HG03354 (cell line): ENCODE data around the gene RUNX1.

Experiments used
- ATAC-seq: cut with Tn5 transposase; IDR thresholded peaks from one replicate; pipeline ENCODE4 v1.9.1; 2021; ENCODE audit warnings: mild to moderate bottlenecking; ENCODE audit not compliant: unreplicated experiment, poor library complexity, severe bottlenecking

Gene RUNX1

DNA sequence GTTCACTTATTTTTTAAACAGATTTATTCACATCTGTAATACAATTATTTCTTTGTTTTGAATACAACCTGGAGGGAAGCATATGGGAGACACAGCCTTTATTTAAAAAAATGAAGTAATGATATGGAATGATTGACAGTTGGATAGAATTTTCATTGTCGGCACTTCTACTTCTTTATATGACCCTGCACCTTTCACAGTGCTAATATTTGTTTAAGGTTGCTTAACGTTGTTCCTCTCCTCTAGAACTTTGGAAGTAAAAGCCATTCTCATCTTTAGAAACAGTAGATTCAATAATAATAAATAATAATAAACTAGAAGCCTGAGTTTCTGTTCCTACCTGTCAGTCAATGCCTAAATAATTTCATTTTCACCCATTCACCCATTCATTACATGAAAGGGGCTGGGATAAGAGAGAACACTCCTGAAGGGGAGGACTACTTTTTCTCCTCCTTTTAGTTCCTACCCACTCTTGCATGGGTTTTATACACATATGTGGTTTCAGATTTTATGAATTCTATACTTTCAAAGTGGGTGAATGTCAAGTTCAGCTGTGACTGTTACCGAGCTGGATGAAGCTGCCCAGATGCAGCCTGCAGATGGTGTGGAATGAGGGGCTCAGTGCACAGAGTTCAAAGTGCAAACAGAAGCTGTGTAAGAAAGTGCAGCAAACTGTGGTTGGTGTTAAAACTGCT is 9.4 kb downstream of the RUNX1 start:
- no peak for ATAC-seq

- no peak for ATAC-seq
Measured at GRCh38 chr21:35038772-35039319, 10.3 kb downstream of the RUNX1 start.

DNA sequence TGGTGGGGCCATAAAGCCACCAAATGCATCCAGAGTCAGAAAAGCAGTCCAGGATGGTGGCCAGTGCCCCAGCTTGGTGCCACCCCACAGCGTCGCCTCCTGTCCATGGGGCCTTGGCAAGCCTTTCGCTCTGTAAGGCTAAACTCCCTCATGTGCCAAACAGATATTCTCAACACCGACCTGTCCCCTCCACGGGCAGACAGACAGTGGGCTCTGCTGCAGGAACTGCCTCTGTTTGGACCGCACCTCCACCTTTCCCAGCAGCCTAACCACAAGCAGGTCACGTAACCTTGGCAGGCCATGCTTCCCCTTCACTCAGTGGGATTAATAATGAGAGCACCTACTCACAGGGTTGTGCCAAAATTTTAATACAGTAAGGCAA is 11.7 kb downstream of the RUNX1 start:
- no peak for ATAC-seq

DNA sequence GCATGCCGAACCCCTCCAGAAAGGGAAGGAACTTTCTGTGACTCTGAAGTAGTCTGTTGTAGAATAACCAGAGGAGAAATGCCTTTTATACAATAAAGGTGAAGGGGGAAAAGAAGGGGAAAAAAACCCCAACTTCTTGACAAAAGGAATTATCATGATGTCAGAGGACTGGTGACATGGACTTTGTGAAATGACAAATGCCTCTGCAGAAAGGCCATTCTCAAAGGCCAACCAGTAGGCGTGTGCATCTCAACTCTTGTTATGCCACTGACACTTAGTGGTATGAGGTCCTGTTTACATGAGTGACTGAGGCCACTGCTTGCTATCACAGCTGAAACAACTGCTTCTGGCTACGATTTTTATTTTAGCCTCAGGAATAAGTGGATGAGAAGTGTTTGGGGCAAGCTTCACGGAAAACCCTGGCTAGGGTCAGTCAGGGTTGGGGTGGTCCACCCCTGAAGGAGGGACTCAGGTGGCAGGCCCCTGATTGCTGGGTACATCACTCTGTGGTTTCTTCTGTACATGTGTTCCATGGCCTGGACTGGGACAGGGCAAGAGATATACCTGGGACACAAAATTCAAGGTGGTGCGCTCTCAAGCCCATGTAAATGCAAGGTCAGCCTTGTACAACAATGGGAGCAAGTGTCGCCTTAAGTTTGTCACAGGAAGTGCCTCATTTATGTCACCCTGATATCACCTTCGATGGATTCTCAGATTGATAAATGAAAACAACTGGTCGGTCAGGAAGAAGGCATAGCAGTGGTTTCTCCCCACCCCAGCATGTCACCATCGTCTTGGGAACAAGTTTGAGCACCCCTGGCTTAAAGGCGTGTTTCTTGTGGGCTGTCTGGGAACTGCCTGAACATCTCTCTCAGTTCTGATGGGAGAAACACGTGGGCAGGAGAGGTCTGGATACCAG is 12.4 kb downstream of the RUNX1 start:
- no peak for ATAC-seq

- no peak for ATAC-seq
Measured at GRCh38 chr21:35035581-35035980, 13.5 kb downstream of the RUNX1 start.

DNA sequence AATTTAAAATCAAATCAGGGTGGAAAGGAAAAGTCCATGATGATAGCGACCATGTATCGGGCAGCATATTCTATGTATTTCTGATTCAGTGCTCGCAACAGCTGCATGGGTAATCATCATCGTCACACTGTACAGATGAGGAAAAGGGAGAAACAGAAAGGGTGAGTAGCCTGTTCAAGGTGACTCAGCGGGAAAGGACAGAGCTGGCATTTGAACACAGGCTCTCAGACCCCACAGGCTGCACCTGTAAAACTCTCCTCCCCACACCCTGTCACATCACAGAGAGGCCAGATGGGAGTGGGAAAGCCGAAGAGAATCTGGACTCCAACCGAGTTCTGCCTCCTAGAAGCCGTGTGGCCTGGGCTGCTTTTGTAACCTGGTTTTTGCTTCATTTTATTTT is 14.0 kb downstream of the RUNX1 start:
- ATAC-seq, result no peak

- ATAC-seq, result no peak
Measured at GRCh38 chr21:35034203-35034926, 14.7 kb downstream of the RUNX1 start.

DNA sequence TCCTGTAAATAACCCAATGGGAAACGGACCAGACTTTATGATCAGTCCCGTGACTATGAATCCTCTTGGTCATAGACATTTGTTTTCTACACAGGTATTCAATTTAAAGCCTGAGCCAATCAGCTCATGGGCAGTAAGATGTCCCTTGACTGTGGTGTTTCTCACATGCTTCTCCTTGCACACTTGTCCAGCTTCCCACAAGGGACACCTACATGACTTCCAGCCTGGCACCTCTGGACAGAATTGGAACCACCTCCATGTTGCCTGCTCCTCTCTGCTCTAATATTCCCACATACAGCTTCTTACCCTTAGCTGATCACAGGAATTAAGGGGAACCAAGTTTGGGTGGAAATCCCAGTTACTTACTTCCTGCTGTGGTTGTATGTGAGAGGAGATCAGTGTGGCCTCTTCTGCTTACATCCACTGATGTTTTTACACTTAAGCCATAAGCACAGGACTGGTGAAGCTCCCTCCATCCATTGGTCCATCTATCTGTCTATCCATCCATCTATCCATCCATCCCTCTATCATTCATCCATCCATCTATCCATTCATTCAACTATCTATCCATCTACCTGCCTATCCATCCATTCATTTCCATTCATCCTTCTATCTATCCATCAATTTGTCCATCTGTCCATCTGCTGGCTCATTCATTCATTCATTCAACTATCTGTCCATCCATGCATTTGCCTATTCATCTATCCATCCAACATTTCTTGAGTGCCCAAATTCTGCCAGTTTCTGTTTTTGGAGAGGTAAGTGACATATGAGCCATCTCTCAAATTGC is 16.4 kb downstream of the RUNX1 start:
- ATAC-seq, result no peak

GRCh38 chr21:35028451-35028978 is 20.6 kb downstream of the RUNX1 start:
- ATAC-seq, result no peak

GRCh38 chr21:35027563-35028450 is 21.3 kb downstream of the RUNX1 start:
- no peak for ATAC-seq

- ATAC-seq, result peak; percentile 90
Measured at GRCh38 chr21:35026617-35027562, 22.2 kb downstream of the RUNX1 start.

DNA sequence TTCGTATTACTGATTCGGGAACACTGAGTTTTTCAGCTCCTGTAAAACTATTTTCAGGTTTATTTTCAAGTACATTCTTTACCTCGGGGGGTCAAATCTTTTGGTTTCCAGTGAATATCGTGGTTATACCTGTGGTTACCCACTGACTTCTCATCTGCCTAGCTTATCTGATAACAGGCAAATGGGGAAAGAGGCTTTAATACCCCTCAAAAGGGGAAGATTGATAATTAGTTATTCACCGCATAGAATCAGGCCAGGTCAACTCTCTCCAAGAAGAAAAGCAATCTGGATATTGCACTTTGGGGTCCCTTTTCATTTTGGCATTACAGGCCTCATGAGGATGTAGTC is 23.0 kb downstream of the RUNX1 start:
- ATAC-seq, result no peak

GRCh38 chr21:35025206-35026152 is 23.6 kb downstream of the RUNX1 start:
- no peak for ATAC-seq

GRCh38 chr21:35024513-35024912 is 24.6 kb downstream of the RUNX1 start:
- no peak for ATAC-seq

- ATAC-seq, result no peak
Measured at GRCh38 chr21:35024071-35024420, 25.1 kb downstream of the RUNX1 start.

GRCh38 chr21:35023396-35024070 is 25.6 kb downstream of the RUNX1 start:
- no peak for ATAC-seq
